HG02610 (cell line): Measurements from ENCODE around the gene USP11.

ENCODE experiments used
- ATAC-seq: cut with Tn5 transposase; IDR thresholded peaks from one replicate; pipeline ENCODE4 v1.9.1; 2021; ENCODE audit warnings: mild to moderate bottlenecking, moderate library complexity; ENCODE audit not compliant: unreplicated experiment

USP11 gene

DNA sequence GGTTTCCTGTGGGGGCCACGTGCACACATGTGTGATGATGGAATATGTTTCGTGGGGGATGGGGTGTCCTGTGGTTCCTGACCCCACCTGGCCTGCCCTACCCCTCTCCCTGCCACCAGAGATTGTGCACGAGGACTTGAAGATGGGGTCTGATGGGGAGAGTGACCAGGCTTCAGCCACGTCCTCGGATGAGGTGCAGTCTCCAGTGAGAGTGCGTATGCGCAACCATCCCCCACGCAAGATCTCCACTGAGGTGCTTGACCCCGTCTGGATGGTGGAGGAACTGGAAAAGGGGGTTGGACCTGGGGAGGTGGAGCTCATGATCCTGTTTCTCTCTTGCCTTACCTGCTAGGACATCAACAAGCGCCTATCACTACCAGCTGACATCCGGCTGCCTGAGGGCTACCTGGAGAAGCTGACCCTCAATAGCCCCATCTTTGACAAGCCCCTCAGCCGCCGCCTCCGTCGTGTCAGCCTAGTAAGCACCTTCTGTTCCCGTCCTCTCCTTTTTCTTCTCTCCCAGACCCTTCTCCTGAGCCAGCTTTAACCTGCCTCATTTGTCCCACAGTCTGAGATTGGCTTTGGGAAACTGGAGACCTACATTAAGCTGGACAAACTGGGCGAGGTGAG is 8.4 kb upstream of the USP11 start:
- no peak for ATAC-seq

DNA sequence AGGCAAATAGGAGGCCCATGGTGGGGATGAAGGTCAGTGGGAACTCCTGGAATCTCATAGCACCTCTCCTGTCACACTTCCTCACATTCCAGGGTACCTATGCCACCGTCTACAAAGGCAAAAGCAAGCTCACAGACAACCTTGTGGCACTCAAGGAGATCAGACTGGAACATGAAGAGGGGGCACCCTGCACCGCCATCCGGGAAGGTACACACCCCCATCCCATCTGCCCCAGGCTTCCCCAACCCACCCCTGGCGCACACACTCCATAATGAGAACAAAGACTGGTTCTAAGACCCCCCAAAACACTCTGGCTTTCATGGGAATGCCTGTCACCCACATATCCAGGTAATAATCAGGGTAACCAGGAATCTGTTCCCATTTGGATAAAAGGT is 7.9 kb upstream of the USP11 start:
- no peak for ATAC-seq

DNA sequence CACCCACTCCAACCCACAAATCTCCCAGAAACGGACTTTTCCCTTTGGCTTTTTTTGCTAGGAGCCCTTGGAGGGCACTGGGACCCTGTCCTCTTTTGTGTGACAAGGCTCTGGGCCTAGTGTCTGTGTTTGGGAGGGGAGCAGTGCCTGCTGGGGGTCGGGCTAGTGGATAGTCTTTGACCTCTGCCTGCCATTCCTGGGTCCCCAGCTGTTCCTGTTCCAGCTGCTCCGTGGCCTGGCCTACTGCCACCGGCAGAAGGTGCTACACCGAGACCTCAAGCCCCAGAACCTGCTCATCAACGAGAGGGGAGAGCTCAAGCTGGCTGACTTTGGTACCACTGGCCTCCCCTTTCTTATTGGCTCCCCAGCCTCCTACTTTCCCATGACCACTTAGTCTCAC is 6.7 kb upstream of the USP11 start:
- ATAC-seq, result no peak

DNA sequence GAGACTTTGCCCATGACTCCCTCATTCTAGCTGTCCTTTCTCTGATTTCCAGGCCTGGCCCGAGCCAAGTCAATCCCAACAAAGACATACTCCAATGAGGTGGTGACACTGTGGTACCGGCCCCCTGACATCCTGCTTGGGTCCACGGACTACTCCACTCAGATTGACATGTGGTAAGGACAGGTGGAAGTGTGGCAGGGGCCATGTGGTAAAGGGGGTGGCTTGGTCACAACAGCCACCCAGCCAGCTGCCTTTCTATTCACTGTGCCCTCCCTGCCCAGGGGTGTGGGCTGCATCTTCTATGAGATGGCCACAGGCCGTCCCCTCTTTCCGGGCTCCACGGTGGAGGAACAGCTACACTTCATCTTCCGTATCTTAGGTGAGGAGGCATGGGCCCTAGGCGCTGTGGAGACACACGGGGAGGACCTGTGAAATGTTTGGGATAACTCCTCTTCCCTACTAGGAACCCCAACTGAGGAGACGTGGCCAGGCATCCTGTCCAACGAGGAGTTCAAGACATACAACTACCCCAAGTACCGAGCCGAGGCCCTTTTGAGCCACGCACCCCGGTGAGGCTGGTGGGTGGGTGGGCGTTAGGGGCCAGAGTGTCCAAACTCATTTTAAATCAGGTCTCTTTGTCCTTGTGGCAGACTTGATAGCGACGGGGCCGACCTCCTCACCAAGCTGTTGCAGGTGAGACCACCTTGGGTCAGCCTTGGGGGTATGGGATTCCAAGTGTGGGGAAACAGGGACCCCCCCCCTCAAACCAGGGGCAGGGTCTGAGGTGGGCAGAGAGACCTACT is 6.1 kb upstream of the USP11 start:
- no peak for ATAC-seq

DNA sequence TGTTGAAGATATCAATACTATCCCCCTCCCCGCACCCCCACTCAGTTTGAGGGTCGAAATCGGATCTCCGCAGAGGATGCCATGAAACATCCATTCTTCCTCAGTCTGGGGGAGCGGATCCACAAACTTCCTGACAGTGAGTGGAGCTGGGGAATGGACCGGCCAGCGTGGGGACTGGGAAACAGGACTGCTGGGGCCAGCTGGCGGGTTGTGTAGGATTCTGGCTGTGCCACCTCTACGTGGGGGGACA is 5.5 kb upstream of the USP11 start:
- no peak for ATAC-seq

DNA sequence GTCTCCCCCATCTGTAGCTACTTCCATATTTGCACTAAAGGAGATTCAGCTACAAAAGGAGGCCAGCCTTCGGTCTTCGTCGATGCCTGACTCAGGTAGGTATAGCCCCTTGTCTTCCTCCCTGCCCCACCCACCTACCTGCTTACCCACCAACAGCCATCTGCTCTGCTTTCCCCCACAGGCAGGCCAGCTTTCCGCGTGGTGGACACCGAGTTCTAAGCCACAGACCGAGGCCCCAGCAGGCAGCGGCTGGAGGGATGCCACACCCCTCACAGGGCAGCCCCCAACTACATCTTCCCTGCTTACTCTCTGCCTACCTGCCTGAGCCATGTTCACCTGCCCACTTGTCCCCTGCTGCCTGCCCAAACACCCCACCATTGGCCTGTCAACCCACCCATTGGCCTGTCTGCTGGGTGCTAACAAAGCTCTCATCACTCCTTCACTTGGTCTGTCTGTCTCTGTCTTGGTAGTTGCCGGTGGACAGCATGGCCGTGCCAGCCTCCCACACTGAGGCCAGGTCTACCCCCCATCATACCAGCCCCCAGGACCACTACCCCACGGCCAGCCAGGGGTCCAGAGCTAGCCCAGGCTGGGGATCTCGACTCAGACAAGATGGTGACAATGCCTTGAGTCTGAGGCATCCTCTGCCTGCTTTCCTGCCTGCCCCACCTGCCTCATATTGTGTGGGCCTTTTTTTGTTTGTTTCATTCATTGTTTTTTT is 4.1 kb upstream of the USP11 start:
- no peak for ATAC-seq

DNA sequence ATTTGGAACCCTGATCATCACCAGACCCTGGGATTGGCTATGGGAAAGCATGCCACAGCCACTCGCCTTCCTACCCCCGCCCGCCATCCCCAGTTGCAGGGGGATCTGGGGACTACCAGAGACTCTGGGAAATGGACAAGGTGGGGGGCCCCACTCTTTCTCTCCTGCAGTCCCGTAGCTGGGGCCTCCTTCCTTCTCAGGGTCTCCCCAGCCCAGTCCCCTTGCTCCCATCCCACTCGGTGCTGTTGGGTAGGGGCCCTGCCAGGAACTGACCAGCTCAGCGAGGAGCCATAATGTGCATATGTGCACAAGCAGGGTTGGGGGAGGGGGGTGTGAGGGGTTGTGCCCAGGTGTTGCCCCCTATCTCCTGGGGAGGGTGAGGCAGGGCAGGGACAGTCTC is 3.4 kb upstream of the USP11 start:
- ATAC-seq, result no peak

DNA sequence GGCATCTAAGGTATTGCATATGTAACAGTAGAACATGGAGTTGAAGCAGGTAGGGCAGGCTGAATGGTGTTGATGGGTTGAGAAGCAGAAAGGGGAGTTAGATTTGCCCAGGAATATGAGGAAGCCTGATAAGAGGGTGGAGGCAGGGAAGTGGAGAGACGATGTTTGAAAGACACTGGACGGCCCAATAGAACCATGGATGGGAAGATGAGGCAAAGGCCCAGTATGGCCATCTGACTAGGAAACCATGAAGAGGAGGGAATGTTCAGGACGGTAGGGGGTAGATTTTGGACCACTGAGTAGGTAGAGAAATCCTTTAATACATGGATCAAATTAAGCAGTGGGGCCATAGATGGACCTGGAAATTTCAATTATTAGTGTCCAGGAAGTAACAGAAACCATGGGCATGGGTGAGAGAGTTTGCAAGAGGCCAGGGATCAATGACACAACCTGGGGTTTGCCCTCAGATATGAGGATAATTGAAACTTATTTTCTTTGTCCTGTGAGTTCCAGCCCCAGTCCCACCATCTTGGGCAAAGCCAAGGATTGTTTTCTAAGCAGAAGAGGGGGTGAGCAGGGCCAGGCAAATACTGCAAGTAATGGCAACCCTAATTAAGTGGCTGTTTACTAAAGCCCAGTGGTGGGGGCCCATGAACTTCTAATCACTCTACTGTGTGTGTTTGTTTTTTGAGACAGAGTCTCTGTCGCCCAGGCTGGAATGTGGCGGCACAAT is 2.5 kb upstream of the USP11 start:
- no peak for ATAC-seq

DNA sequence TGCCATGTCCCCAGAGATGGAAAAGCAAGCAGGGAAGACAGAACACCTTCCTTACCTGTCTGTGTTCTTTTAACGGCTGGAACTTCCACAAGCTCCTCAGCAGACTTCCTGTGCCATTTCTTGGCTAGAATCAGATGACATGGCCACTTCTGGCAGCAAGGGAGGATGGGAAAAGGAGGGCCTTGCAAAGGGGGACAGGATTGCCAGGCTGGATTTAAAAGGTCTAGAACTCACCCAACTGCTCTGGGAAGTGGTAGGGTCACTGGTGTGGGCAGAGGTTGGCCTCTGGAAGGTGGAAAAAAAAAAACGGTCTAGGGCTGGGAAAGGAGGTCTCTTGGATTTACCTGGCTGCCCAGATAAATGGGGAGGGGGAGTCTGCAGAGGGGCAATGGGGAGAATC is 1.6 kb upstream of the USP11 start:
- no peak for ATAC-seq

DNA sequence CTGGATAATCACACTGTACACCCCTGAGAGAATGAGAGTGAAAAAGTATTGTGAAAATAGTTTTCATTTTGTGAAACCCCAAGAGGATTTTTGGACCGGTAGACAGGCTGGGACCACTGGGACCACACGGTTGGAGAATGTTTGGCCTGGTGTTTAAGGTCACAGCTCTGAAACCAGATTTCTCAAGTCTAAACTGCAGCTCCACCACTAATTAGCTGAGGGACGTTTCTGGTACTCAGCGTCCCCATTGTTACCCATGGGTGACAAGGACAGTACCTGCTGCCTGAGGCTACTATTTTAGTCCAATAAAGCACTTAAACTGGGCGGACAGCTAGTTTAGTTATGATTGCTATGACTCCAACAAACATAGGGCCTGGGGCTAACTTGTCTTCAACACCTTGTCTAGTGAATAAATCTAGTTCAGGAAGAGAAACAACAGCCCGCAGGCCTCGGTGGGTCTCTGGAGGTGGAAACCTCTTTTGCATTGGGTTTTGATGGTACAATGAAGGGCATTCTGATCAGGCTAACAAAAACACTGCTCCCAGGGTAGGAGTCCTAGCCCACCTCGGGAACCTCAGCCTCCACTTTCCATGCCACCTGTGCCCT is 509 bp upstream of the USP11 start:
- ATAC-seq, result no peak

DNA sequence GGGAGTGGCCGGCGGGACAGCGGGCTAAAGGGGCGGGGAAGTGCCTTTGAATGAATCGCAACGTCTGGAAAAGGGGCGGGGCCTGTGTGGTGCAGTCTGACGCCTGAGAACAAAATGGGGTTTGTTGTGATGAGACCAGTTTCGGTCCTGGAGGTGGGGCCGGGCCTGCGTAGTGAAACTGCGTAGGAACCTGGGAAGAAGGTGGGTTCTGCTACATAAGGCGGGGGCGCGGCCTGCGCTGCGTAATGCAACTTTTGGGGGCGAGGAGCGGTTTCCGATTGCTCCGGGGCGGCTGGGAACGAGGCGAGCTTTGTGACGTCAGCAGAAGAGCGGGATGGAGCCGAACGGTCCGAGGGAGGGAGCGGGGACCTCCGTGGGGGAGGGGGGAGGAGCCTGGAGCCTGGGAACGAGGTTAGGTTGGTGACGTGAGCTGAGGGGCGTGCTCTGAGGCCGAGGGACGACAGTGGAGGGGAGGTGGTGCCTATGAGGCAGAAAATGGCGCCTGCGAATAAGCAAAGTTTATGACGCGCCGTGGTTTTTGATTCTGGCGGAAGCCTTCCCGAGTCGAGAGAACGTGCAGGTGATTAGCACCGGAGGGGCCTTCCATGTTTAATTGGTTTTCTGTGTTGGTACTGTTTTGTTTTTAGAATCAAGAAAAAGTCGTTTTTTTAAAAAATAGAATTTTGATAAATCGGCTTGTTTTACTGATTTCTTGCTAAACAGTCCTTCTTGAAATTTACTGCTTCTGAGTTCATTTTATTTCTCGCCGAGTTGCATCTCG is 714 bp downstream of the USP11 start:
- peak; percentile 85 for ATAC-seq

DNA sequence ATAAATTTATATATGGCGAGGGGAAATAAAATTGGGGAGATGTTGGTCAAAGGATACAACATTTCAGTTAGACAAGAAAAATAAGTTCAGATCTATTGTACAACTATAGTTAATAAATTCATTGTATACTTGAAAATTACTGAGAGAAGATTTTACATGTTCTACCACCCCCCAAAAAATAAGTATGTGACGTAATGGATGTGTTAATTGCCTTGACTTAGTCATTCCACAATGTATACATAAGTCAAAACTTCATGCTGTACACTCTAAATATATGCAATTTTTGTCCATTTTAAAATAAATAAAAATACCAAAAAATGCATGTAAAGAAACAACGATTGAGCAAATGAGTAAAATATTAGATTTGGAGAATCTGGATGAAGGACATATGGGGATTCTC is 1.8 kb downstream of the USP11 start:
- no peak for ATAC-seq

DNA sequence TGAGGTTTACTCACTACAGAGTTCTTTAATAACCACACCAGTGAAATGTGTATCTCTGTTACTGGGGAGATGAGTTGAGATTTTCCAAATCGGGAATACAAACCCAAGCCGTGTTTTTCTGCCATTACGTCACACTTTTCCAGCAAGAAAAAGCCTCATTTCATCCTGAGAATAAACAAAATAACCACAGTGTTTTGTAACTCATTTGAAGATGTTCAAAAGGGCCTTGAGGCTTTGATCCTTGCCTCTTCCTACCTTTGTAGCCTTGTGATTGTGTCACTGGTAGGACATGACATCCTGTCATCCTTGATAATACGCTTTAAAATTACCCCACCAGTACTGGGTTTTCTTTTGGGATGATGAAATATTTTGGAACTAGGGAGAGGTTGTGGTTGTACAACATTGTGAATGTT is 2.9 kb downstream of the USP11 start:
- no peak for ATAC-seq

DNA sequence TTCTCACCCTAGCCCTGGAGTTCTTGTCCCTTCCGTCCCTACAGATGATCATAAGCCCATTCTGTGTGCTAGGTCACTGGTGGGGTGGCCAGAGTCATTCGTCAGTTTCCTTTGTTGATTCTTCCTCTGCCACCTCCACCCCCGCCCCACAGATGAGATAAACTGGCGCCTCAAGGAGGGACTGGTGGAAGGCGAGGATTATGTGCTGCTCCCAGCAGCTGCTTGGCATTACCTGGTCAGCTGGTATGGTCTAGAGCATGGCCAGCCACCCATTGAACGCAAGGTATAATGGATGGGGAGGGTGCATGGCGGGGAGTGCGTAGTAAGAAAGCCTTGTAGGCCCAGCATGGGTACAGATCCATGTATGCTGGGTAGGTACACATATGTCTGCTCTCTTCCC is 6.4 kb downstream of the USP11 start:
- no peak for ATAC-seq

DNA sequence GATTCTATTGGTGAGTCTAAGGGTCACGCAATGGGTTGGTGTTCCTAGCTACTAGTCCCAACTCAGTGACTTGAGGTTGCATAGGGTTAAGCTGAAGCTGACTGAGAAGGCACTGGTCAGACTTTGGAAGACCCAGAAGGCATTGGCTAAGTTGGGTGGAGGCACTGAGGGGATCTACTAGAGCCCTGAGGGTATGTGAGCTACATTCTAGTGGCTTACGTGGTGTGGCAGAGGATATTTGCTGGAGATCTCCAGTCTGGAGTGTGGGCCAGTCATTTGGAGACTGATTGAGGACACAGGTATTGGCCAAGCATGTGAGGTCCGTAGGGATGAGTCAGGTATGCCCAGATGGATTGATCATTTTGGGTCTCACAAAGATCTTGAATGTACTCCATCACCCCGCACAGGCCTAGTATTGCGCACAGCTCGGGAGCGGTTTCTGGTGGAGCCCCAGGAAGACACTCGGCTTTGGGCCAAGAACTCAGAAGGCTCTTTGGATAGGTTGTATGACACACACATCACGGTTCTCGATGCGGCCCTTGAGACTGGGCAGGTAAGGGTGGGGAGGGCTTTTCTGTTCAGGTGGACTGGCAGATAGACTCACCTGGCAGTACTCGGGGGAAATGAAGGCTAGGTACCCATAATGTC is 7.2 kb downstream of the USP11 start:
- no peak for ATAC-seq

DNA sequence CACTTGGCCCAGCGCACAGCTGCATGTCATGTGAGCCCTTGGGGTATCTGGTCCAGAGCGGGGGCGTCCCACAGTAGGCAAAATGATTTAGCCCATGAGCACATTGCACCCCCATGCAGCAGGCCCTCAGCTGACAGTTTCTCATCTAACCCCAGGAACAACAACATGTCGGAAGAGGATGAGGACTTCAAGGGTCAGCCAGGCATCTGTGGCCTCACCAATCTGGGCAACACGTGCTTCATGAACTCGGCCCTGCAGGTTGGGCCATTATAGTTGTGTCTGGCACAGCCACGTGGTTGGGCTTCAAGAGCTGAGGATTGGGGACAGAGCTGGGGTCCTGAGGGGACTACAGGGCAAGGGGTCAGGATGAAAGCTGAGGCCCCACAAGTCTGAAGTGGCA is 7.8 kb downstream of the USP11 start:
- ATAC-seq, result no peak

DNA sequence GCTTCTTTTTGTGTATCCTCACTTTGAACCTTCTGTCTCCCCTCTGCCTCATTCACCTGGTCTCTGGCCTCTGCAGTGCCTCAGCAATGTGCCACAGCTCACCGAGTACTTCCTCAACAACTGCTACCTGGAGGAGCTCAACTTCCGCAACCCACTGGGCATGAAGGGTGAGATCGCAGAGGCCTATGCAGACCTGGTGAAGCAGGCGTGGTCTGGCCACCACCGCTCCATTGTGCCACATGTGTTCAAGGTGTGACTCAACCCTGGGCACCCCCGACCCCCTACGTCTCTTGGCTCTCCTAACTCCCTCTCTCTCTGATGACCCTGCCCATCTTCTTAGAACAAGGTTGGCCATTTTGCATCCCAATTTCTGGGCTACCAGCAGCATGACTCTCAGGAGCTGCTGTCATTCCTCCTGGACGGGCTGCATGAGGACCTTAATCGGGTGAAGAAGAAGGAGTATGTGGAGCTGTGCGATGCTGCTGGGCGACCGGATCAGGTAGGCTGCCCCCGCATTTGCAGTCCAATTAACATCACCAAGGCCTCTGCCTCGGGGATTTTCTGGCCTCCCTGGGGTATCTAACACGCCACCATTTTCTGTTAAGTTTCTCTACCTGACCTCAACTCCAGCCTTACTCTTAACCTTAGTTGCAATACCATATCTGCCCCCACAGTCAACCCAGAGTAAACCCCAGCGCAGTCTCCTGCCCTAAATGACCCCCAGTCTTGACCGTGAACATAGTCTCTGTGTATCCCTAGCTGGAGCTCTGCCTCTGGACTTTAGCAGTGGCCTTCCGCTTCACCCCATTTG is 8.6 kb downstream of the USP11 start:
- no peak for ATAC-seq

DNA sequence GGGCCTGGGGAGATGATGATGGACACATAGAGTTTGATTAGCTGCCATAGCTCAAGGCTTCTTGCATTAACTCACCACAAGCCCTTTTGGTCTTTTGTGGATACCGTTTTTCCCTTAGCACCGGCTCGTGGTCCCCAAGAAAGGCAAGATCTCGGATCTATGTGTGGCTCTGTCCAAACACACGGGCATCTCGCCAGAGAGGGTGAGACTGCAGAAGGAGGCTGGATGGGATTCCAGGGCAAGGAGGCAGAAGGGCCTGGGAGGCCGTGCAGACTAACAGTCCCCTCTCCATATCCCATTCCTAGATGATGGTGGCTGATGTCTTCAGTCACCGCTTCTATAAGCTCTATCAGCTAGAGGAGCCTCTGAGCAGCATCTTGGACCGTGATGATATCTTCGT is 9.5 kb downstream of the USP11 start:
- ATAC-seq, result no peak

DNA sequence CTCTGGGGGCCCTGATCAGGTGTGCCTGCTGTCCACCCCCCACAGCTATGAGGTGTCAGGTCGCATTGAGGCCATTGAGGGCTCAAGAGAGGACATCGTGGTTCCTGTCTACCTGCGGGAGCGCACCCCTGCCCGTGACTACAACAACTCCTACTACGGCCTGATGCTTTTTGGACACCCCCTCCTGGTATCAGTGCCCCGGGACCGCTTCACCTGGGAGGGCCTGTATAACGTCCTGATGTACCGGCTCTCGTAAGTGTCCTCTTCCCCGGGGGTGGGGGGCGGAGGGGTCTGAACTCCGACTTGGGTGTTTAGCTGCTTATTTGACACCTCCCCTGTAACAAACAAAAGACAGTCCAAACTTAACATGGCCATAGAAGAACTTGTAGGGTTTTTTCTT is 10.5 kb downstream of the USP11 start:
- no peak for ATAC-seq
